SU-DHL-6 (cell line): Measurements from ENCODE around the gene ZNHIT1.

Experiments used
- H2AFZ ChIP-seq: fragments of 200-600 bp; sonication (generic); 2 replicates; pipeline ENCODE4 v1.6.1; 2014; ENCODE audit warnings: low read depth, mild to moderate bottlenecking, moderate library complexity, mixed read lengths, antibody characterized with exemption, low read length; ENCODE audit not compliant: severe bottlenecking
- H3F3A ChIP-seq: fragments of 200-600 bp; shearing (Covaris generic); 2 replicates; pipeline ENCODE4 v1.6.0; 2016; ENCODE audit warnings: antibody characterized with exemption, mild to moderate bottlenecking; ENCODE audit not compliant: insufficient read depth
- H3K27ac ChIP-seq: fragments of 200-600 bp; sonication (generic); 2 replicates; pipeline ENCODE4 v1.5.1; 2016; ENCODE audit warnings: low read depth, mild to moderate bottlenecking, low read length, moderate library complexity, mixed read lengths
- H3K27me3 ChIP-seq: fragments of 200-600 bp; sonication (generic), shearing (Covaris generic); 2 replicates; pipeline ENCODE4 v1.6.0; 2014; ENCODE audit warnings: mild to moderate bottlenecking, low read length
- H3K36me3 ChIP-seq: fragments of 200-600 bp; sonication (generic); 2 replicates; pipeline ENCODE4 v1.6.1; 2014; ENCODE audit warnings: mild to moderate bottlenecking, low read length, mixed read lengths
- H3K4me2 ChIP-seq: fragments of 300-600, 200-600 bp; shearing (Covaris generic), sonication (generic); 2 replicates; pipeline ENCODE4 v1.6.0; 2014; ENCODE audit warnings: low read length, low read depth, mild to moderate bottlenecking; ENCODE audit not compliant: poor library complexity, severe bottlenecking
- H3K4me3 ChIP-seq: fragments of 200-600 bp; sonication (generic); 2 replicates; pipeline ENCODE4 v1.5.1; 2014; ENCODE audit warnings: antibody characterized with exemption, low read length, mild to moderate bottlenecking, mixed read lengths; ENCODE audit not compliant: insufficient read depth, poor library complexity, severe bottlenecking
- H3K79me2 ChIP-seq: fragments of 200-600 bp; sonication (generic); 2 replicates; pipeline ENCODE4 v1.6.1; 2014; ENCODE audit warnings: mild to moderate bottlenecking, low read length, moderate library complexity; ENCODE audit not compliant: insufficient read depth
- H3K9ac ChIP-seq: fragments of 200-600 bp; sonication (generic); 2 replicates; pipeline ENCODE4 v1.7.0; 2014; ENCODE audit warnings: mild to moderate bottlenecking, low read length
- H3K9me2 ChIP-seq: fragments of 200-600 bp; sonication (generic); replicated peaks from 2 replicates; pipeline ENCODE4 v1.6.1; 2014; ENCODE audit warnings: low read length; ENCODE audit not compliant: insufficient read depth
- H3K9me3 ChIP-seq: fragments of 200-600 bp; sonication (generic); 2 replicates; pipeline ENCODE4 v1.6.1; 2014; ENCODE audit warnings: low read length, mixed read lengths; ENCODE audit not compliant: insufficient read depth
- H4K20me1 ChIP-seq: fragments of 200-600 bp; sonication (generic); 2 replicates; pipeline ENCODE4 v1.6.1; 2014; ENCODE audit warnings: low read depth, mild to moderate bottlenecking, antibody characterized with exemption, low read length, moderate library complexity, mixed read lengths
- EZH2phosphoT487 ChIP-seq: fragments of 200-600 bp; sonication (generic), shearing (Covaris generic); conservative IDR thresholded peaks from 2 replicates; pipeline ENCODE4 v1.6.1; 2018; ENCODE audit warnings: mild to moderate bottlenecking, antibody characterized with exemption, low read length, moderate library complexity, mixed read lengths
- TF ChIP-seq, protein P1 (sequence below): fragments of 200-600 bp; sonication (generic); IDR thresholded peaks from one replicate; pipeline ENCODE4 v1.5.1; 2017; ENCODE audit warnings: antibody characterized with exemption, mild to moderate bottlenecking, low read length, moderate library complexity; ENCODE audit not compliant: insufficient read depth, poor library complexity, severe bottlenecking

Gene ZNHIT1

DNA sequence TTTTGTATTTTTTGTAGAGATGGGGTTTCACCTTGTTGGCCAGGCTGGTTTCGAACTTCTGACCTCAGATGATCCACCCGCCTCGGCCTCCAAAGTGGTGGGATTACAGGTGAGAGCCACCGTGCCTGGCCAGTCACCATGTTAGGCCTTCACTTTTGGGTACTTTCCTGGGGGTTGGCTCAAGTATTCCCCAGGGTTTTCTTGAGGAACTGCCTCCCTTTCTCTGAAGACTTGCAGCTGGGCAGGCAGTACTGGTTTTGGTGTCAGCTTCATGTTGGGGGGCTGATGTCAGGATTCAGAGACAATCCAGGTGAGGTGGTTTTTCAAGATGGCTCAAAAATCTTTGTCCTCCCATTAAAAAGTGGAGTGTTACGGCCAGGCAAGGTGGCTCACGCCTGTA is 7.7 kb downstream of the ZNHIT1 start:
- TF ChIP-seq, protein P1, sequence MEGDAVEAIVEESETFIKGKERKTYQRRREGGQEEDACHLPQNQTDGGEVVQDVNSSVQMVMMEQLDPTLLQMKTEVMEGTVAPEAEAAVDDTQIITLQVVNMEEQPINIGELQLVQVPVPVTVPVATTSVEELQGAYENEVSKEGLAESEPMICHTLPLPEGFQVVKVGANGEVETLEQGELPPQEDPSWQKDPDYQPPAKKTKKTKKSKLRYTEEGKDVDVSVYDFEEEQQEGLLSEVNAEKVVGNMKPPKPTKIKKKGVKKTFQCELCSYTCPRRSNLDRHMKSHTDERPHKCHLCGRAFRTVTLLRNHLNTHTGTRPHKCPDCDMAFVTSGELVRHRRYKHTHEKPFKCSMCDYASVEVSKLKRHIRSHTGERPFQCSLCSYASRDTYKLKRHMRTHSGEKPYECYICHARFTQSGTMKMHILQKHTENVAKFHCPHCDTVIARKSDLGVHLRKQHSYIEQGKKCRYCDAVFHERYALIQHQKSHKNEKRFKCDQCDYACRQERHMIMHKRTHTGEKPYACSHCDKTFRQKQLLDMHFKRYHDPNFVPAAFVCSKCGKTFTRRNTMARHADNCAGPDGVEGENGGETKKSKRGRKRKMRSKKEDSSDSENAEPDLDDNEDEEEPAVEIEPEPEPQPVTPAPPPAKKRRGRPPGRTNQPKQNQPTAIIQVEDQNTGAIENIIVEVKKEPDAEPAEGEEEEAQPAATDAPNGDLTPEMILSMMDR: no peak
- TF ChIP-seq EZH2phosphoT487: no peak
- H3K79me2 ChIP-seq: no peaks in the 10 kb centered on the region
- H3K9me2 ChIP-seq: no peaks in the 10 kb centered on the region
- no peaks in the 10 kb centered on the region for H3F3A ChIP-seq
- H3K27ac ChIP-seq: no peak overlapping the region
- H3K9me3 ChIP-seq: no peaks in the 10 kb centered on the region
- H4K20me1 ChIP-seq: no peaks in the 10 kb centered on the region
- no peak overlapping the region for H2AFZ ChIP-seq
- H3K4me2 ChIP-seq: no peak overlapping the region
- no peaks in the 10 kb centered on the region for H3K36me3 ChIP-seq
- no peak overlapping the region for H3K9ac ChIP-seq
- H3K4me3 ChIP-seq: no peak overlapping the region
- H3K27me3 ChIP-seq: no peaks in the 10 kb centered on the region

DNA sequence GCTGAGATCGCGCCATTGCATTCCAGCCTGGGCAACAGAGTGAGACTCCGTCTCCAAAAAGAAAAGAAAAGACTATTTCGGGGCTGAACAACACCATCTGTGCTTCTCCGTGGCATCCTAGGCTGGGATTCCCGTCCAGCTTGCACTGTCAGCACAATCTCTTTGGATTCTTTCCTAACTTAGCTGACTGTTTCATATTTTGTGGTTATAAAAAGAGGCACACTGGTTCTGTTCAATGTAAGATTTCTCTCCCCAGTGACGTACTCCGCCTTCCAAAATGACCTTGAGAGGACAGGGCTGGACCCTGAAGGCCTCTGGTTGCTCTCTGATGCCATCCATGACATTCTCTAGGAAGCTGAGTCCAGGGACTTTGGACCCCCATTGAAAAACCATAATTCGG is 8.8 kb downstream of the ZNHIT1 start:
- no peaks in the 10 kb centered on the region for H3F3A ChIP-seq
- no peak overlapping the region for H3K9ac ChIP-seq
- no peak overlapping the region for H3K4me2 ChIP-seq
- no peaks in the 10 kb centered on the region for H3K27me3 ChIP-seq
- no peak for TF ChIP-seq EZH2phosphoT487
- TF ChIP-seq, protein P1: no peak
- no peaks in the 10 kb centered on the region for H4K20me1 ChIP-seq
- H3K27ac ChIP-seq: no peak overlapping the region
- H3K79me2 ChIP-seq: no peaks in the 10 kb centered on the region
- H3K4me3 ChIP-seq: no peak overlapping the region
- H3K9me3 ChIP-seq: no peaks in the 10 kb centered on the region
- no peaks in the 10 kb centered on the region for H3K9me2 ChIP-seq
- no peak overlapping the region for H2AFZ ChIP-seq
- no peaks in the 10 kb centered on the region for H3K36me3 ChIP-seq

DNA sequence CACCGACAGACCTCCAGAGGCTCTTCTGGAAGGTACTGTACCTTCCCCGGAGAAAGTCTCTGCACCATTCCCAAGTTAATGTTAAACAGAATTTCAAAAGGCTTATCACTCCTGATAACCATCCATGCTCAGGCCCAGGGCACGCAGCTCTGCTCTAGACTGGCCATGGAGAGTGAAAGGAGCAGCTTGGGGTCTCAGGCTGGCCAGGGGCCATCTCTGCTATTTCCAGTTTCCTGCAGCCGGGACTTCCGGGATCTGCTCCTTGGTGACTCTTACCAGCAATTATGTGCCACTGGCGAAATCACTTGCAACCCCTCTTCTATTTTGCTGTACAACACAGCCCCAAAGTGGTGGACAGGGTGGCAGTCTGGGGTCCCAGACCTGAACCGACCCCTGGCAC is 13.7 kb downstream of the ZNHIT1 start:
- H2AFZ ChIP-seq: no peak overlapping the region
- H3K4me2 ChIP-seq: no peak overlapping the region
- H3K9me3 ChIP-seq: no peaks in the 10 kb centered on the region
- H3K27ac ChIP-seq: no peak overlapping the region
- H3F3A ChIP-seq: no peaks in the 10 kb centered on the region
- H3K36me3 ChIP-seq: no peaks in the 10 kb centered on the region
- H3K9ac ChIP-seq: no peak overlapping the region
- no peaks in the 10 kb centered on the region for H3K9me2 ChIP-seq
- H3K27me3 ChIP-seq: no peaks in the 10 kb centered on the region
- TF ChIP-seq, protein P1: no peak
- no peak for TF ChIP-seq EZH2phosphoT487
- H3K79me2 ChIP-seq: no peaks in the 10 kb centered on the region
- no peak overlapping the region for H3K4me3 ChIP-seq
- H4K20me1 ChIP-seq: no peaks in the 10 kb centered on the region
